Measurements from ENCODE around the gene MBTPS1. TPM values are rescaled to one million over a fixed set of nuclear protein-coding genes. Genes with fewer than 3 reads are reported as not detected.

MBTPS1 gene
- total and polyA plus RNA-seq, 10 of the 15 experiments (the other 5 are each of a cell fraction or from before 2014, with no cell fraction given), result 1.3 to 43.9 (median 35.2) TPM

GRCh38 chr16:84088695-84089395 lies 27.9 kb downstream of the MBTPS1 start (continued):
- TF ChIP-seq PRDM15 (CRISPR knock-in tag; IDR thresholded peaks at IDR 0.05) (no peak), ZSCAN29 (IDR thresholded peaks at IDR 0.05) (no peak), IRF5 (IDR thresholded peaks at IDR 0.05; ENCODE audit: borderline replicate concordance) (no peak), GATAD2B (conservative IDR thresholded peaks at IDR 0.05; ENCODE audit: low read depth) (no peak), CBX5 (IDR thresholded peaks at IDR 0.05; ENCODE audit: low read depth) (no peak), NR2C1 (IDR thresholded peaks at IDR 0.05) (no peak), NRF1 (conservative IDR thresholded peaks at IDR 0.05; ENCODE audit: low read depth, low read length) (no peak), TBL1XR1 (IDR thresholded peaks at IDR 0.05; ENCODE audit: low read depth, low read length) (no peak), SMAD5 (IDR thresholded peaks at IDR 0.05; ENCODE audit: low read depth) (no peak), KDM1A (IDR thresholded peaks at IDR 0.05; ENCODE audit: borderline replicate concordance) (no peak), TCF12 (IDR thresholded peaks at IDR 0.05; ENCODE audit: low read depth, low read length) (peak; percentile 66; the same call in 1 of the 2 replicates), FOXM1 (IDR thresholded peaks at IDR 0.05; ENCODE audit: low read depth, low read length) (no peak), POLR2AphosphoS2 (IDR thresholded peaks at IDR 0.05; ENCODE audit: low read depth, low read length) (no peak), SIN3A (IDR thresholded peaks at IDR 0.05; ENCODE audit: low read depth, low read length) (peak; percentile 45; the same call in 1 of the 2 replicates), BACH1 (IDR thresholded peaks at IDR 0.05; ENCODE audit: borderline replicate concordance) (no peak), JUNB (IDR thresholded peaks at IDR 0.05) (no peak), IKZF1 (conservative IDR thresholded peaks at IDR 0.05) (peak; percentile 72), SUPT20H (IDR thresholded peaks at IDR 0.05; ENCODE audit: borderline replicate concordance, control insufficient read depth, low read depth, low read length) (no peak), CUX1 (IDR thresholded peaks at IDR 0.05; ENCODE audit: insufficient replicate concordance, low read depth, low read length) (no peak), USF2 (IDR thresholded peaks at IDR 0.05; ENCODE audit: borderline replicate concordance, low read depth, low read length) (no peak)

All from GM12878 (cell line).